Stimulated activated CD4-positive, alpha-beta T cell treated with anti-CD3 and anti-CD28 coated beads, TNF-alpha, amount 100 ng/mL, for 48 hours (primary cell): ENCODE results near the gene KCTD3.

Experiments
- DNase-seq, 3 donors: peaks; one replicate each; pipeline ENCODE4 v3.0.0-alpha.2; 2020; ENCODE audit warnings: low read depth in 3 of 3

Gene KCTD3

DNA sequence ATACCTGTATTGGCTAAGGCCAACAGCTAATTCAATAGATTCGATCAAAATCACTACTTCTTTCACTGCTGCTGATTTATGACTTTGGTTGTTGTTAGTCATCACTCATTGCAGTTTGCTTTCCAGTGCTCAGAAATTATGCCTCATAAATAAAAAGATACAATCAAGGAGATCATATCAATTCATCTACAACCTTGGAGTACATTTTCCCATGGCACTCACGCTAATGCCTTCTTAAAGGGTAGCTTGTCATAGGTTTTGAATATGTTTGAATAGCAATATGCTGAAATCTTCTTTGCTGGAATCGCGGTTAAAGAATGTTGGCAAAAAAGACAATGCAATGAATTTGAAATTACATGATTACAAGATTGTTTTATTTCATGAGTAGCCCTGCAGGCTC lies 89.9 kb downstream of the KCTD3 start:
- no peak for DNase-seq

GRCh38 chr1:215660259-215660658 lies 93.2 kb downstream of the KCTD3 start:
- no peak for DNase-seq

GRCh38 chr1:215661033-215661432 lies 93.9 kb downstream of the KCTD3 start:
- no peak for DNase-seq

- DNase-seq = peak in 2 of 3 donors; percentile 0 to 1
Measured at GRCh38 chr1:215665215-215665614, 98.1 kb downstream of the KCTD3 start.

GRCh38 chr1:215667761-215668160 lies 100.7 kb downstream of the KCTD3 start:
- no peak for DNase-seq

DNA sequence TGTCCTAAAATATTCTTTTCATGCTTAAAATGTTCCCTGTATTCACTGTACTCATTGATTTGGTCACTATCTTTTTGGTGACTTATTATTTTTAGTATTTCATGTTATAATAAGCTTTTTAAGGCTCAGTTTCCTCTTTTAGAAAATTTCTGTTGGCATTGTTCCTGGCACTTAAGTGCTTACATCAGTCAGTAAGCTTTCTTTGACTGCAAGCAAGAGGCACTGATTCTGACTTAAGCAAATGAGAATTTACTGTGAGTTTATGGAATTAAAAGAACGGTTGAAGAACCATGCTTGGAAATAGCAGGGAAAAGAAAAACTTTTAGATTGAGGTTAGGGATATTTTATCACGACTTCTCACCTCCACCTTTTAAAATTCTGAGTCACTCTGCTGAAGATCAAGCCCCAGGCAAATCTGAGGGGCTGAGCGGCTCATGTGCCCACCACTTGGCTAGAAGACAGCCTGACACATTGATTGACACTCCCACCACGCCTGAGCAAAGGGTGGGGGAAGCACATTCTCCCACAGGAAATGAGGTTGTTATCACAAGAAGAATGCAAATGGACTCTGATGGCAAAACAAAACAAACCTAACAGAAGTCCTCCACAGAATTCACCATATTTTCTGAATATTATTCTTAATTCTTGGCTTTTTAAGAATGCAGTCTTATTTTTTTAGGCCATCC lies 102.8 kb downstream of the KCTD3 start:
- DNase-seq = no peak
